Kidney (tissue), 14 donors: ENCODE measurements around the gene COL6A2. TPM values are rescaled to one million over a fixed set of nuclear protein-coding genes. Genes with fewer than 3 reads are reported as not detected.

Experiments
- DNase-seq, 5 donors: peaks; one replicate each; pipeline ENCODE4 v3.0.0-alpha.2; 2013 to 2020
- FAIRE-seq: peaks from 2 replicates; lab custom pipeline; 2012; peaks lifted over from hg19 to GRCh38; lab: Jason Lieb, UNC
- H3K27ac ChIP-seq, 2 donors: one replicate each; pipeline ENCODE4 v1.7.0; 2013; ENCODE audit warnings: low read depth in 2 of 2, low read length in 2 of 2, inconsistent platforms in 1 of 2
- H3K27me3 ChIP-seq: one replicate; pipeline ENCODE4 v1.7.1; 2013; ENCODE audit warnings: low read length, inconsistent platforms; ENCODE audit not compliant: control insufficient read depth, insufficient read depth
- H3K36me3 ChIP-seq, 3 donors: one replicate each; pipeline versions ENCODE4 v1.7.0 to v1.7.1; 2013; ENCODE audit warnings: low read length in 3 of 3, control low read depth in 1 of 3, inconsistent platforms in 1 of 3; ENCODE audit not compliant: insufficient read depth in 3 of 3, control insufficient read depth in 2 of 3
- H3K4me1 ChIP-seq, 3 donors: one replicate each; pipeline versions ENCODE4 v1.7.0 to v1.7.1; 2013; ENCODE audit warnings: low read length in 3 of 3, inconsistent platforms in 1 of 3, low read depth in 1 of 3; ENCODE audit not compliant: control insufficient read depth in 2 of 3, insufficient read depth in 2 of 3
- H3K4me3 ChIP-seq, 3 donors: one replicate each; pipeline versions ENCODE4 v1.7.0 to v1.8.1; 2013; ENCODE audit warnings: low read length in 3 of 3, control low read depth in 1 of 3, inconsistent platforms in 1 of 3
- H3K9ac ChIP-seq, 3 donors: one replicate each; pipeline versions ENCODE4 v1.7.0 to v1.7.1; 2013; ENCODE audit warnings: low read length in 3 of 3, control low read depth in 1 of 3, inconsistent platforms in 1 of 3
- H3K9me3 ChIP-seq, 3 donors: one replicate each; pipeline versions ENCODE4 v1.7.0 to v1.7.1; 2013; ENCODE audit warnings: low read length in 3 of 3, control low read depth in 1 of 3, inconsistent platforms in 1 of 3; ENCODE audit not compliant: control insufficient read depth in 2 of 3, insufficient read depth in 1 of 3
- intact Hi-C: fragments of 100-400 bp; cut with DNase I; formaldehyde crosslinking; loops from one replicate; pipeline ENCODE4 v1.11.1; 2022
- polyA plus RNA-seq: library from polyadenylated mRNA; stranded (reverse); fragments of 350-450 nt; fragmentation: Illumina TruSeq; extraction: RNeasy Lipid Tissue Mini Kit (QIAGEN cat#74804); gene quantifications from one replicate; pipeline ENCODE4 v1.2.3, GENCODE V29; 2014; ENCODE audit warnings: low read depth, low replicate concordance; ENCODE audit not compliant: insufficient read depth
- total RNA-seq: library from RNA; stranded (reverse); fragmentation: NEBNext Ultra II Directional; extraction: Animal tissue kit (Norgen Biotek cat#: 25700); gene quantifications from one replicate; pipeline ENCODE4 v1.2.1, GENCODE V29; 2021
- TF ChIP-seq, protein P1 (sequence below): IDR thresholded peaks from 3 replicates; pipeline ENCODE4 v1.5.1; 2012; ENCODE audit warnings: mild to moderate bottlenecking, moderate library complexity, borderline replicate concordance; ENCODE audit not compliant: insufficient read depth; ENCODE audit errors: extremely low read depth
- donor health status: control.
- donor health status: control.
- donor health status: control.
- donor health status: control.
- donor health status: control.
- donor health status: DM: yes; HTN: yes; CAD: no.
- donor health status: Normal renal cell carcinoma (clear cell type).

Gene COL6A2
- total and polyA plus RNA-seq, 2 donors from 2014 or later, result 52.4 to 174 TPM

DNA sequence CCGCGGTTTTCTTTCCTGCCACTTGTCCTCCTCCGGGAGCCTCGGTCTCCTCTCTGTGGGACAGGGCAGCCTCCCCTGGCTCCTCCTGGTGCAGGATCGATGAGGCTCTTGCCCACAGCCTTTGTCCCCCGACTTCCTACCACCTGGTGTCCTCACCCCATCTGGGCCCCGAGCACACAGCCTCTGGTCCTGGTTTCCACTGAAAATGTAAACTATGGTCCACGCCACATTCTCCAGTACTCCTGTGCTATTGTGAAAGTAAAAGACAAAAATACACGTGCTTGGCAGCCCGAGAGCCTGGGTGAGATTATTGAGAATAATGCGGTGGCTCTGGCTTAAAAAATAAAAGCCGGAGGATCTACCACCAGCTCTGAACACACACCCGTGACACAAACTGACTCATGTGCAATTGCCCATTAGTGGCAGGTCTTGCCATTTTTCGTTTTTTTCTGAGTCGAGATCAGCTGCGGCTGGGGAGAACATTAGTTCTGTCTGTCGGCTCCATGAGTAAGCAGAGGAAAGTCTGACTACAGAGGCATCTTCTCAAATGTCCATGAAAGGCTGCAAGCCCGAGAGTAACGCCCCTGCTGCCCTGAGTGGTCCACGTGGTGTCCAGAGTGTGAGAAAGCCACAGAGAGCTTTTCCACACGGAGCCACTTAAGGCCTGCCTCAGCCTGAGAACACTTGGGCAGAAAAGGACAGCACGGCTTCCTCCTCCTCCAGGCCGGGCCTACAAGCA, 5.7 kb upstream of the COL6A2 start:
- intact Hi-C loops, result no loop called here
- Histone ChIP-seq H3K4me3 (no peak overlapping the region), H3K9me3 (peaks cover 0 to 5% (median 1%) of the 10 kb centered on the region in 3 donors), H3K27ac (peak overlapping the region; percentile 22 to 45), H3K9ac (no peak overlapping the region), H3K27me3 (no peaks in the 10 kb centered on the region), H3K4me1 (no peaks in the 10 kb centered on the region), H3K36me3 (no peaks in the 10 kb centered on the region)
- FAIRE-seq (no peak), DNase-seq (peak in 3 of 5 donors; percentile 33 to 84 (median 52))
- TF ChIP-seq, protein P1, sequence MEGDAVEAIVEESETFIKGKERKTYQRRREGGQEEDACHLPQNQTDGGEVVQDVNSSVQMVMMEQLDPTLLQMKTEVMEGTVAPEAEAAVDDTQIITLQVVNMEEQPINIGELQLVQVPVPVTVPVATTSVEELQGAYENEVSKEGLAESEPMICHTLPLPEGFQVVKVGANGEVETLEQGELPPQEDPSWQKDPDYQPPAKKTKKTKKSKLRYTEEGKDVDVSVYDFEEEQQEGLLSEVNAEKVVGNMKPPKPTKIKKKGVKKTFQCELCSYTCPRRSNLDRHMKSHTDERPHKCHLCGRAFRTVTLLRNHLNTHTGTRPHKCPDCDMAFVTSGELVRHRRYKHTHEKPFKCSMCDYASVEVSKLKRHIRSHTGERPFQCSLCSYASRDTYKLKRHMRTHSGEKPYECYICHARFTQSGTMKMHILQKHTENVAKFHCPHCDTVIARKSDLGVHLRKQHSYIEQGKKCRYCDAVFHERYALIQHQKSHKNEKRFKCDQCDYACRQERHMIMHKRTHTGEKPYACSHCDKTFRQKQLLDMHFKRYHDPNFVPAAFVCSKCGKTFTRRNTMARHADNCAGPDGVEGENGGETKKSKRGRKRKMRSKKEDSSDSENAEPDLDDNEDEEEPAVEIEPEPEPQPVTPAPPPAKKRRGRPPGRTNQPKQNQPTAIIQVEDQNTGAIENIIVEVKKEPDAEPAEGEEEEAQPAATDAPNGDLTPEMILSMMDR, result no peak

DNA sequence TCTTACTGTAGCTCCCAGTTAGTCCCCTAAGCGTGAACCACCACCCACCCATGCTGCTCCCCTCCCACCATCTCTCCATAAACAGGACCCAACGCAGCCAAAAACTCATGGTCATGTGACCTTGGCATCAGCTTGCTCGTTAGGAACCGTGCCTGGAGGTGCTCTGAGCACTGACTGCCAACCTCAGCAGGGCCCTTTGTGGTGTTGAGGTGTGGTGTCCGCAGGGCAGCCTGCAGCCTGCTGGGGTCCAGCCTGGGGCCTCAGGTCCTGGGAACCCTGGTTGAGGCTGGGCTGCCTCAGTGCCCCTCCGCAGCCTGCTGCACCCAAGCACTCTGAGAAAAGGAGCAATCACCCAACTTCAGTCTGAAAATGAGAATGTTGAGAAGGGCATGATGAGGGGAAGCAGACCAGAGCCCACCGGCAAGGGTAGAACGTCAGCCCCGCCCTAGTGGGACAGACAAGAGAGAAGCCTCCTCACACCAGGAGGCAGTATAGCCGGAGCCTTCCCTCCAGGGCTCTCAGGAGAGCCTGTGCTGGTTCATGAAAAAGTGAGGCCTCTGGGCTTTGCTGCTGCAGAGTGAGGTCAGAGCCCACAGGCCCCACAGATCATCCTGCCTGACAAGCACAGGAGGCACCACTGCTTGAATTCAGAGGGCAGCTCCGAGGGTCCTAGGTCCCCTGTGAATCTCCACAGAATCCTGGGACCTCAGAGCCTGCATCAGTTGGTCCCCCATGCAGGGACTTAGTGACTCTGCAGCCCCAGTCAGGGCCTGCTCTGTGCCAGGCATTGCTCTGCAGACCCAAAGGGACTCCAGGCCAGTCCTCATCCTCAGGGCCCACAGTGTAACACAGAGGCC, 4.9 kb upstream of the COL6A2 start:
- peak in 2 of 5 donors; percentile 26 to 57 for DNase-seq
- H3K27me3 ChIP-seq, result no peaks in the 10 kb centered on the region
- no peak overlapping the region for H3K9ac ChIP-seq
- H3K4me3 ChIP-seq, result no peak overlapping the region
- TF ChIP-seq, protein P1, result no peak
- no peaks in the 10 kb centered on the region for H3K4me1 ChIP-seq
- H3K27ac ChIP-seq, result peak overlapping the region; percentile 4 to 45
- H3K9me3 ChIP-seq, result peaks cover 0 to 5% (median 1%) of the 10 kb centered on the region in 3 donors
- FAIRE-seq, result no peak
- no peaks in the 10 kb centered on the region for H3K36me3 ChIP-seq
- intact Hi-C loops, result no loop called here

DNA sequence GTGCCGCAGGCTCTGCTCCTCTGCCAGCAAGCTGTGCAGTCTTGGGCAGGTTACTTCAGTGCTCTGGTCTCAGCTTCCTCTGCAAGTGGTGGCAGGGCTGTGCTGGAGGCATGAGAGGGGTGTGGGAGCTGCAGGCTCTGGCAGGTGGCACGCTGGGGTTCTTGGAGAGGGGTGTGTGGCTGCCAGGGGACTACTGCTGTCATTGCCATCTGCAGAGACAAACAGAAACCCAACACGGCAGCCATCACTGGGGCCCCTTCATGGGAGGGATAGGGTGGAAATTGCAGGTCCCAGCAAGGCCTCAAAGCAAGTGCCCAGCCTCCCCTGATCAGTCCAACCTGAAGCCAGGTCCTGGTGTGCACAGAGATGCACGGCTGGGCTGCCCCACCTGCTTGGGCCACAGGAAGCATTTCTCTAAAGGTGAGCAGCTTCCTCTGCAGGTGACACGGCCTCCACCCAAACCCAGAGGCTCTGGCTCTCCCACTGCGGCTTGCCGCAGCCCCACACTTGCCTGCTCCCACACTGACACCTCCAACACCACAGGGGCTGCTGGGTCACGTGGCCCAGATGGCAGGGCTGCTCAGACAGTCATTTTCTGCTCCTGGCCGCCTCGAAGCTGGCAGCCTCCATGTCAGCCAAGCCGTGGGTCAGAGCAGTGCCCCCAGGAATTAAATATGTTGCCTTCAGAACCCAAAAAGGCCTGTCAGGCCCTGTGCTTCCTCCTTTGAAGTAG, 4.1 kb upstream of the COL6A2 start:
- Histone ChIP-seq H3K27me3 (no peaks in the 10 kb centered on the region), H3K9me3 (peaks cover 0 to 1% (median 0%) of the 10 kb centered on the region in 3 donors), H3K9ac (no peak overlapping the region), H3K4me3 (no peak overlapping the region), H3K36me3 (no peaks in the 10 kb centered on the region), H3K27ac (no peak overlapping the region), H3K4me1 (no peaks in the 10 kb centered on the region)
- DNase-seq (peak in 2 of 5 donors; percentile 29 to 55), FAIRE-seq (no peak)
- intact Hi-C loops, result no loop called here
- TF ChIP-seq, protein P1, result no peak
